CD4-positive, alpha-beta T cell treated with Interleukin-4 for 1 hour (primary cell): Measurements from ENCODE around the gene AACS.

Experiments
- DNase-seq, 2 donors: peaks; one replicate each; pipeline ENCODE4 v3.0.0-alpha.2; 2020 to 2022

Gene AACS

GRCh38 chr12:125159702-125160101 is 94.5 kb downstream of the AACS start:
- DNase-seq, result no peak

GRCh38 chr12:125160281-125160955 is 95.2 kb downstream of the AACS start:
- no peak for DNase-seq

DNA sequence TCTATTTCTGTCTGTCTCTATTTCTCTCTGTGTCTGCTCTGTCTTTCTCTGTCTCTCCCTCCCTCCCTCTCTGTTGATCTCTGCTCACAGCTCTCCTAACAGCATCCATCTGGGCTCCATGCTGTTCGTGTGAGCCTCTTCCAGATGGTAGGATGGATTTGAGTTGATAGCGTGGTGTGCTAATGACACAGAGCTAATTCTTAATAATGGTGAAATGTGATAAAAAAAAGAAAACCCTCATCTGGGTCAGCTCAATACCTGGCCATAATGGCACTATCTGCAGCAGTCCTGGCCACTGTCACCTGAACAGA is 96.4 kb downstream of the AACS start:
- DNase-seq, result no peak

DNA sequence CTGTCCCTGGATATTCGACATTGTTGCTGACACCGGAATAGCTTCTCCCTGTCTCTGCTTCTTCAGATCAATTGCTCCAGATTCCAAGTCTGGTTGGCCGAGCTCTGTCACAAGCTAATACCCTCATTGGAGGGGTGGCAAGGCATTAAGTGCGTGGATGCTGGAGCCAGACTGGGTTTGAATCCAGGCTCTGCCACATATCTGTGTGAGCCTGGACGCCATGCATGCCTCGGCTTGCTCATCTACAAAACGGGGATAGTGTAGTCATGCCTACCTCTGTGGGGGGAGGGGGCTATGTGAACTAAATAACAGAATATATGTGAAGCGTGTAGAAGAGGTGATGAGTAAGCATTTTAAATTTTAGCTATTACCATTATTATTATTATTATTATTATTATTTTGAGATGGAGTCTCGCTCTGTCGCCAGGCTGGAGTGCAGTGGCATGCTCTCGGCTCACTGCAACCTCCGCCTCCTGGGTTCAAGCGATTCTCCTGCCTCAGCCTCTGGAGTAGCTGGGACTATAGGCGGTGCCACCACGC is 97.3 kb downstream of the AACS start:
- DNase-seq, result no peak

DNA sequence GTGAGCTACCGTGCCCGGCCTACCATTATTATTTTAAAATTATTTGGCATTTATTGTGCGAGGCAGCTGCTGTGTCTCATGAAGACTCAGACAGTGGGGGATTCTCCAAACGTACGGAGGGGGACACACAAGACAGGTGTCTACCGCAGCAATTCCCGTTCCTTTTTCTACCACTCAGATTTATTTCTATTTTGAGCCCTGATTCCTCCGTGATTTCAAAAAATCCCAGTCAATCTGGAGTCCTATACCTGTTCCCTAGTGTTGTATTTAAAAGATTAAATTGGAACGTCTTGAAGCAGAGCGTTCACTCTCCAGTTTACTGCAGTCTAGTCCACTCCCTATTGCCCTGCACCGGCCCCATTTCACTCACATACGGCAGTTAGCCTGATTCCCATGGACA is 97.9 kb downstream of the AACS start:
- no peak for DNase-seq

DNA sequence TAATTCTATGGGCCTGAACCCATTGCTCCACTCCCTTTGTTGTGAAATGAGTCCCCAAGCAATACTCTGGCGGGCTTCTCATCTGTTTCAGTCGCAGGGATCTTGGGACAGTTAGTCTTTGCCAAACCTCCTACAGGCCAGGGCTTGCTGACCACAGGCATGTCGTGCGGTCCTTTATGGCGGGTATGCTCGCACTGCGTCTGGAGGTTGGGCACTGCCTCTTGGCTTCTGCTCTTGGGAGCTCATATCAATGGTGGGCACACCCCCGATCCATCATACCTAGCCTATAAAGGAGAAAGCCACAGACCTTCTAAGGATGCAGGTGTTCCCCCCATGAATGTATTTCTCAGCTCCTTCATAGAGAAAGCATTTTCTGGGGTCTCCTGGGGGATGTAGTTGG is 99.3 kb downstream of the AACS start:
- no peak for DNase-seq

DNA sequence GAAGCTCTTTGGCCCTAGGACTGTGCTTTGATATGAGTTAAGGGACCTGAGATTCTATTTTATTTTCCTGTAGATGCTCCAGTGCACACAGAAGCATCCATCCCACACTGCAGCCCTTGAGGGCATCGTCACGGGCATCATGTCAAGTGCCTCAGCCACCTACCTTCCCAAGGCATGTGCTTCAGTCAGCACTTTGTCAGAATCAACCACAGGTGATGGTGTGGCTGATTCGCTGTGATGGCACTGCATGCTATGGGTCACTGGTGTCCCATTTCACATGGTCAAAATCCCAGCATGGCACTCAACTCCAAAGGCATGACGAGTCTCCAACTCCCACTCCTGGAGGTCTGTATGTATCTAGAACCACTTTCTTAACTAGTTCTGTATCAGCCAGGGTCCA is 100.8 kb downstream of the AACS start:
- DNase-seq, result no peak

DNA sequence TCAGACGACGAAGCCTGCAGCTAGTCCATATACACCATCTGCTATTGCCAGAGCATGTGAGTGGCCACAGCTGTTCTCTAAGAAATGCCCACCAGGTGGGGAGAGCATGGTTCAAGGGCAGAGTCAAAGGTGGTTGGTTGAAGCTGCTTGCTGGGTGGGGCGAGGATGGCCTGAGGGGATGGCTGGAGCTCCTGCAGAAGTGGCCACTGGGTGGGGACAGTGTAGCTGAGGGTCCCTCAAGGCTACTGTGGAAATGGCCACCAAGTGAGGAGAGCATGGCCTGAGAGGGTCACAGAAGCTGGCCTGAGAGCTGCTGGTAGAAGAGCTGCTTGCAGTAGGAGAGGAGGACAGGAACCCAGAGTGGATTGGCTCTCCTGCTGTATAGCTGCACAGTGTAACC is 102.4 kb downstream of the AACS start:
- no peak for DNase-seq

- DNase-seq, result no peak
Measured at GRCh38 chr12:125169451-125169850, 104.2 kb downstream of the AACS start.

GRCh38 chr12:125169870-125170269 is 104.6 kb downstream of the AACS start:
- no peak for DNase-seq

- DNase-seq, result no peak
Measured at GRCh38 chr12:125171267-125171666, 106.0 kb downstream of the AACS start.

GRCh38 chr12:125172231-125172850 is 107.1 kb downstream of the AACS start:
- DNase-seq, result no peak

GRCh38 chr12:125175576-125175975 is 110.3 kb downstream of the AACS start:
- no peak for DNase-seq

DNA sequence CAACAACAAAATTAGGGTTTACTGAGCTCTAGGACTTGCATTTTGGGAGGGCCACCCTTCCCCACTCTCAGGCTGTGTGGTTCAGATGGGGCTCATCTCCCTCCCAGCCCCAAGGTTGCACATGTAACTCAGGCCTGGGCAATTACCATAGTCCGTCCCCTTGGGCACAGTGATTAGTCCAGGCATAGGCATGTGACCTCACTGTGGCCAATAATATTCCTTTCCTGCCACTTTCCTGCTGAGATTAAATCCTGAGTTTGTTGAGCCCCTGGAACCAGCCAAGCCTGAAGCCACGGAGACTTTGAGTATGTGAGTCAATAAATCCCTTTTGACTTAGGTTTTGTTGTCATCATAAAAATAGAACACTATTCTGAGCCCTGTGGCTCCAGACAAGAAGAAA is 113.0 kb downstream of the AACS start:
- DNase-seq, result no peak

DNA sequence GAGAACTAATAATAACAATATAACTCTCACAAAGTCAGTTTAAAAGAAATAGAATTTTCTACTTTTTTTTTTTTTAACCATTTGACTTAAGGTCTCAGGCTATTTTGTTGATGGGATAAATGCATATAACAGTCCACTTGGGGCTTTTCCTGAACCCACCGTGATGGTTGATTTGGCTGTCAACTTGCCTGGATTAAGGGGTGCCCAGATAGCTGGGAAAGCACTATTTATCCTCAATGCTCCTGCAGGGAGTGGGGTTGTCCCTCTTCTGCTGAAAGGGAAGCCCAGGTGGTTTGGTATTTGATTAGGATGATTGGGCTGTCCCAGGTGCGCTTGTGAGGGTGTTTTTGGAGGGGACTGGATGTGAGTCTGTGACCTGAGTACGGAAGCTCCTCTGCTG is 114.9 kb downstream of the AACS start:
- no peak for DNase-seq

GRCh38 chr12:125181107-125181506 is 115.9 kb downstream of the AACS start:
- DNase-seq, result no peak

DNA sequence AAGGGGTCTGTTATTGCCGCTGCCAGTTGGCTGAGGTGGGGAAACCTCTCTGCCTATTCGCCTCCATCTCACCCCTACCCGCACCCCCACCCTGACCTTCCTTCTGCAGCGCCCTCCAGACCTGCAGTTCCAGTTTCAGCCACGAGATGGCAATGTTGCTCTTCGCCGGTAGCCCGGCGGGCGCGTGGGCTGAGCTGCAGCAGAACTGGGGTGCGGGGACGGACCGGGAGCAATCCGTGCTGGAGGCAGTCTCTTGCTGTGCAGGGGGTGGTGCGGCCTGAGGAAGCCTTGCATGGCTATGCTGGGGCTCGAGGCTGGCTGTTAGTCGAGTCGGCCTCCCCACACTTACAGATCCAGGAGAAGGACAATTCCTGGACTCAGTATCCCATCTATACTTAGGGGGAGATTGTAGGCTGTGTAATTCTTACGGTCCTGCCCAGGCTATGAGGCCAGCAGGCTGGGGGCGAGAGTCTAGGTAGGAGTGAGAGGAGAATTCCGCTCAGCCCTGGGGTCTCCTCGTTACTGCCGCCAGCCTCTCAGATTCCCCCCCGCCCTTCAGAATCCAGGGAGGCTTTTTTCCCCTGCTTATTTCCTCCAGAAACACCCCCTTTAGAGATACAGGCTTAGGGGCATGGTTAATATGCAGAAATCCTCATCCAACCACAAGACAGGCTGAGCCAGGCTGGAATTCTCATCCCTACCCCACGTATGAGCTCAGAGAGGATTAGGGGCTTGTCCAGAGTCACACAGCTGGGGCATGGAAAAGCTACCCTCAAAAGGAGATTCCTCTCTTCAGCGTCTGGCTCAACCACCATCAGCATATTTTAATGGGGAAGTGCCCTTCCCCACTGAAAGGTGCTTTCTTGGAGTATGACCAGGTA is 118.2 kb downstream of the AACS start:
- peak; percentile 66 to 70 for DNase-seq

DNA sequence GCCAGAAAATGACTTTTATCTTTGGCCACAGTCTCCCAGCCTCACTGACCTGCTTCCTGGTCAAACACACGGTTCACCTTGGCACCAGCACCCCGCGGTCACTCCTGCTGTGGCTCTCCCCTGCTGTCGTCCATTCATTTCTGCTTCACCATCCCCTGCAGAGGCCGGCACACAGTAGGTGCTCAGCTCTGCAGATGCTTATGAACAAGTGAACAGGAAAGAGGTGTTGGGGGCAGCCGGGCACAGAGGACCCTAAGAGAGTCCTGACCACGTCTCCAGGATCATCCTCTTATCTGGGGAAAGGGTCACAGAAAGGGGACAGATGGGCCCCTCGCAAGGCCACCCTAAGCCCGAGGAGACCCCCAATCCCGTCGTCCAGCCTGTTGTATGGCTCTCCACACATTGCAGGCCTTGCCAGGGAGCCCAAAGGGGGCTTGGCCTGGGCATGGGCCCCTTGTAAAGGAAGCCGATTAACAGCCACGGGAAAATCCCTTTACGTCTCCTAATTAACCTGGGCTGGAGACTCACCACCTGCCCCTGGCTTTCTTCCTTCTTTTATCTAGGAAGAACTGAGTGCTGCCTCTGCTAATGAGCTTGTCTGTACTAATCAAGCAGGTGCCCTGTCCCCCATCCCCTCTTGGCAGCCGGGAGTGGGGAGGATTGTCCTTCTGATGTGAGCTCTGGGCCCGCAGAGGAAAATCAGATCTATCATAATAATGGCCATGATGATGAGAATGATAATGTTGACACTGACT is 119.2 kb downstream of the AACS start:
- no peak for DNase-seq

DNA sequence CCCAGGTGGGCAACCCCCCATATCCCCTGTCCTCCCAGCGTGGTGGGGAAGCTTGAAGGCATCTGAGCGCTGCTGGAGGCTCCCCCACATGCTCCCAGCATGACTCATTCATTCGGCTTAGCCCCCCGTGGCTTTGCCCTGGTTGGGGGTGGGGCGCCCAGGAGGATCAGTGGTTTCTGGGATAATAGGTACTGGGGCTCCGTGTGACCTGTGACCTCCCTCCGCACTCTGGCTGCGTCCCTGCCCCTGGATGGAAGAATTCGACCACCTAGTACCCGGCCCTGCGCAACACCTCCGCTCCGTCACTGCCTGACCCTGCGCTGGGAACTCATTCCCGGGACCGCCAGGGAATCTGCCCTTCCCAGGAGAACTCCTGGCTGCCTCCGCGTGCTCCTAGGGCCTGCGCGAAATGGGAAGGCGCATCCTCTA is 120.1 kb downstream of the AACS start:
- no peak for DNase-seq

GRCh38 chr12:125185740-125186470 is 120.7 kb downstream of the AACS start, which contains the start of gene TMEM132B:
TSS of gene TMEM132B (plus strand) at chr12:125186386.
- DNase-seq, result peak; percentile 24 to 33

DNA sequence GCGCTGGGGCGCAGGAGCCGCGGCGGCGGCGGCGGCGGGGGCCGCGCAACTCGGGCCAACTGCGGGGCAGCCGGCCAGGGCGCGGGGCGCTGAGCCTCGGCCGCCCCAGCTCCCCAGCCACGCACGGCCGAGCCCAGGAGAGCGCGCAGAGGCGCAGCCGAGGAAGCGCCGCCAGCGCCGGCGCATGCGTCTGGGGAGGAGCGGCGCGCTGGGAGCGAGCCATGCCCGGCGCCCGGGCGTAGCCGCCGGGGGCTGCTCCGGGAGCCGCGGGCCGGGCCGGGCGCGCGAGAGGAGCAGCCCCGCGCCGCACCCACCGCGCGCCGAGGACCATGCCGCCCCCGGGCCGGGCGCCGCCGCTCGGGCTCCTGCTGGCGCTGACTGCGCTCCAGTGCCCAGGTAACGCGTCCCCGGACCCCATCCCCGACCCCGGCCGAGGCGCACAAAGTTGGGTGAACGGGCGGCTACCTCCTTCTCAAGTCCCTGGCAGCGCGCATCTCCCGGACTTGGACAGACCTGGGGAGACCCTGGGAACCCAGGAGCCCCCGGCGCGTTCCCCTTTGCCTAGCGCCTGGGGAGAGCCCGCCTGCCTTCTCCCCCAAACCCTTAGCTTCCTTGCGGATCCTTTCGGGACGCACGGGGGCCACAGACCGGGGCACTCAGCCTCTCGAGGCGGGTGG is 121.4 kb downstream of the AACS start:
- DNase-seq, result no peak
